ENCODE results near the gene LYL1. TPM values are rescaled to one million over a fixed set of nuclear protein-coding genes. Genes with fewer than 3 reads are reported as not detected.

The LYL1 gene
- total RNA-seq, 1 donor from 2014 or later: 4.0 TPM

DNA sequence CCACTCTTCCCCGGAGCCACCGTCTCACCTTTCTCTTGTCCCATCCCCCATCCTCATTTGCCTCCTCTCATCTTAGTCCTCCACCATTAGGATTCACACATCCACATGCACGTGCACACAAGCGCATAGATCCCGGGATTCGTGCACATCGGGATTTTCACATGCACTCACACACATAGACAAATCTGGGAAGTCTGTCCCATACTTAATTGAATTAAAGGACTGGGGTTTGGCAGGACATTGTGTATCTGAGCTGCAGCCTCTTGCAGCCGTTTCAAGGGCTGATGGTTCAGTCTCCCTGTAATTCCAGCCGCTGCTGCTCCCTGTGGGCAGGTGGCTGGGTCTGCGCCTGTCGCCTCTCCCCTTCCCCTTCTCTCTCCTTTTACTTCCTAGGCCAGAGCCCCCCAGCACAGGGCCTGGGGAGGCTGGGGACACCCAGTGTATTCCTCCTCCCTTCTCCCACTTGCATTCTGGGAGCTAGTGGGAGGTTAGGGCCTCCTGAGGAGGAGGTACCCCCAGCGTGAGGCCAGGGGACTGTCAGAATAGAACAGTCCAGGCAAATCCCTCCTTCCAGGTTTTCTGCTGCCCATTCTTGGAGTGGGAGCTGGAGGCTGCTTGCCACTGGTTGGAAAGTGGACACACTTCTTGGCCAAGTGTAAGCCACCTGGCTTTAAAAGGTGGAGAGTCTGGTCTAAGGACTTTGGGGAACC is 43.6 kb downstream of the LYL1 start:
- TF ChIP-seq, protein P1, sequence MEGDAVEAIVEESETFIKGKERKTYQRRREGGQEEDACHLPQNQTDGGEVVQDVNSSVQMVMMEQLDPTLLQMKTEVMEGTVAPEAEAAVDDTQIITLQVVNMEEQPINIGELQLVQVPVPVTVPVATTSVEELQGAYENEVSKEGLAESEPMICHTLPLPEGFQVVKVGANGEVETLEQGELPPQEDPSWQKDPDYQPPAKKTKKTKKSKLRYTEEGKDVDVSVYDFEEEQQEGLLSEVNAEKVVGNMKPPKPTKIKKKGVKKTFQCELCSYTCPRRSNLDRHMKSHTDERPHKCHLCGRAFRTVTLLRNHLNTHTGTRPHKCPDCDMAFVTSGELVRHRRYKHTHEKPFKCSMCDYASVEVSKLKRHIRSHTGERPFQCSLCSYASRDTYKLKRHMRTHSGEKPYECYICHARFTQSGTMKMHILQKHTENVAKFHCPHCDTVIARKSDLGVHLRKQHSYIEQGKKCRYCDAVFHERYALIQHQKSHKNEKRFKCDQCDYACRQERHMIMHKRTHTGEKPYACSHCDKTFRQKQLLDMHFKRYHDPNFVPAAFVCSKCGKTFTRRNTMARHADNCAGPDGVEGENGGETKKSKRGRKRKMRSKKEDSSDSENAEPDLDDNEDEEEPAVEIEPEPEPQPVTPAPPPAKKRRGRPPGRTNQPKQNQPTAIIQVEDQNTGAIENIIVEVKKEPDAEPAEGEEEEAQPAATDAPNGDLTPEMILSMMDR (conservative IDR thresholded peaks at IDR 0.05; ENCODE audit: low read depth, low read length): no peak
- no peak for DNase-seq (ENCODE audit: low read depth)
- no peak overlapping the region for H3K4me3 ChIP-seq (ENCODE audit: low read depth, low read length)

DNA sequence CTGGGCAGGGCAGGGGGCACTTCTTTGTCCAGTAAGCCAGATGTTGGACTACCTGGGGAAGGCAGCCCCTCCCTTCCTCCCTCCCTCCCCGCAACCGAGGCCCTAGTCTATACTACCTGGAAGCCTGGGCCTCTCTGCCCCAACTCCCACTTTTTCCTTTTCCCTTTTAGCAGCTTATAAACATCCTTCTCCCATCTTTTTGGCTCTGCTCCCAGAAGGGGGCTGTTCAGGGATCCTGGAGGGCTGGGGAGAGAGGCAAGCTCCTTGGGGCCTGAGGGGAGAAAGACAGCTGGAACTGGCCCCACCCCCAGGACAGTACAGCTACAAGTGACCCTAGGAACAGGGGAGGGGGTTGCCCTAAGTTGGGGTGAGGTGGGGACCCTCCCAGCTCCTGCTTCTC is 44.9 kb downstream of the LYL1 start:
- no peak overlapping the region for H3K4me3 ChIP-seq (ENCODE audit: low read depth, low read length)
- no peak for DNase-seq (ENCODE audit: low read depth)
- TF ChIP-seq, protein P1 (conservative IDR thresholded peaks at IDR 0.05; ENCODE audit: low read depth, low read length): no peak

DNA sequence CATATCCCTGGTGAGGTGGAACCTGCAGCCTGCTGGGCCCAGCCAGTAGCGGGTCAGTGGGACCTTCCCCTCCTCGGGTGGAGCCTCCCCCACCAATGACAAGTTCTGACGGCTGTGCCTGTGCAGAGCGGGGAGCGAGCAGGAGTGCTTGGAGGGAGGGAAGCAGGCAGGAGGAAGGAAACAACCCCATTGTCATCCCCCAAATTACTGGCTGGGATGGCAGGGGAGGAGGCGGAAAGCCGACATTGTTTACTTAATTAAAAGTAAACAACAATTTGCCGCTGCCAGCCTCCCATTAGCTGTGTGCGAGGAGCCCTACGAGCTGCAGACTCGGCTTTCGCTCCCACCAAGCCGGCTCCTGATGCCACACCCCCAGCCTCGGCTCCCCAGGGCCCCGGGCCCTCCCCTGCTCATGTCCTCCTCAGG is 45.5 kb downstream of the LYL1 start:
- TF ChIP-seq, protein P1 (conservative IDR thresholded peaks at IDR 0.05; ENCODE audit: low read depth, low read length): no peak
- DNase-seq (ENCODE audit: low read depth): no peak
- no peak overlapping the region for H3K4me3 ChIP-seq (ENCODE audit: low read depth, low read length)

DNA sequence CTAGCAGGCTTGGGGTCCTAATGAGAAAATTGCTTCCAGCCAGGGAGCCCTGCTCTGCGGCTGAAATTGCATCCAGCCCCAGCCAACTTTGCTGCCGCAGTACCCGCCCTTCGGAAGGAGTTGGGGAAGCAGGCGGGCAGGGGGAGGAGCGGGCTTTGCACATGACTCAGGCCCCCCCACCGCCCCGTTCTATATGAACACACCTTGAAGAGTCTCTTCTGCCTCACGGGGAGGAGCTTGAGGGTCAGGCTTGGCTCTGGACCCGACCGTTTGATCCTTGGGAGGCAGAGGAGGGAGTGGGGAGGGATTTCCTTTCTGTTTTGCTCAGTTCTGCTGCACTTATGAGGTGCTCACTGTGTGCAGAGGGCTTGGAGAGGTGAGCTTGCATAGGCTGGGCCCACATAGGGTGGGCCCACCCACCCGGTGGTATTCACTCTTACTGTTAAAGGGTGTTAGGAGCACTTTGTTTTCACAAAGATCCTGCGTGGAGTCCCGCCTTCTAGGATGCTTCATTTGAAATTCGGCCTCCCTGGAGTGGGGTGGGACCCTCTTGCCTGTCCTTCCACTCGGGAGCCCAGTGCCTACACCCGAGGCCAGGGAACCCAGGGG is 46.5 kb downstream of the LYL1 start:
- TF ChIP-seq, protein P1 (conservative IDR thresholded peaks at IDR 0.05; ENCODE audit: low read depth, low read length): no peak
- no peak for DNase-seq (ENCODE audit: low read depth)
- H3K4me3 ChIP-seq (ENCODE audit: low read depth, low read length): no peak overlapping the region

DNA sequence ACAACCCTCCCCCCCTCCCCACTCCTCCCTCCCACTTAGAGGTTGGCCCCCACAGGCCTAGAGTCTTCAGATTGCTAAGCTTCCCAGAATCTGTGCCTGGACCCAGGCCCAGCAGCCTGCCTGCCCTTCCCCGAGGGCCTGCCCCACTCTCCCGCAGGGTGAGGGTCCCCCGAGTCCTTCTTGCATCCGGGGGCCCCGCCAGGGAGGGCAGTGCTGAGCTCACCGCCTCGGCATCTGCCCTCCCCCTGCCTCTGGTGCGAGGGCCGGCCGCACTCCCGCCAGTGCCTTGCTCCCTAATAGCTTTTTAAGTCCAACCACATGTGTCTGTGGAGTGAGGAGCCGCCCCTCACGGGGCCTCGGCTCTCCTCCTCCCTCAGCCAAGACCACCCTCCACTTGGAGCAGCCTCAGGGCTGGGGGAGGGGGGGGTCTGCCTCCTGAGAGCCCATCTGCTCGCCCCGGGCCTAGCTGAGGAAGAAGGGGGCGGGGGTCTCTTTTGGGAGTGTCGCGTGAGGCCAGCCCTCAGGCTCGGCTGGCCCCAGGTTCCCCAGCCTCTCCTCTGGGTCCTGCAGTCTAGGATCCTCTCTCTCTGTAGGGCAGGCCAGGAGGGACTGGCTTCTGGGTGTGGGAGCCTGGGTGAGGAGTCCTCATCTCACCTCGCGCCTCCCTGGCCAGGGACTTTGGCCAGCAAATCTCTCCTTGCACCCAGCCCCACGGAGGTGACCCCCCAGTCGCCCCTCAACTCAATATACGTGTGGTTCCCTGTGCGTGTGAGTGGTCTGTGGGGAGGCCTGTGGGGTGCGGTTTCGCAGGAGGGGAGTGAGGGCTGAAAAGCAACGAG is 47.2 kb downstream of the LYL1 start:
- H3K4me3 ChIP-seq (ENCODE audit: low read depth, low read length): no peak overlapping the region
- TF ChIP-seq, protein P1 (conservative IDR thresholded peaks at IDR 0.05; ENCODE audit: low read depth, low read length): no peak
- no peak for DNase-seq (ENCODE audit: low read depth)

DNA sequence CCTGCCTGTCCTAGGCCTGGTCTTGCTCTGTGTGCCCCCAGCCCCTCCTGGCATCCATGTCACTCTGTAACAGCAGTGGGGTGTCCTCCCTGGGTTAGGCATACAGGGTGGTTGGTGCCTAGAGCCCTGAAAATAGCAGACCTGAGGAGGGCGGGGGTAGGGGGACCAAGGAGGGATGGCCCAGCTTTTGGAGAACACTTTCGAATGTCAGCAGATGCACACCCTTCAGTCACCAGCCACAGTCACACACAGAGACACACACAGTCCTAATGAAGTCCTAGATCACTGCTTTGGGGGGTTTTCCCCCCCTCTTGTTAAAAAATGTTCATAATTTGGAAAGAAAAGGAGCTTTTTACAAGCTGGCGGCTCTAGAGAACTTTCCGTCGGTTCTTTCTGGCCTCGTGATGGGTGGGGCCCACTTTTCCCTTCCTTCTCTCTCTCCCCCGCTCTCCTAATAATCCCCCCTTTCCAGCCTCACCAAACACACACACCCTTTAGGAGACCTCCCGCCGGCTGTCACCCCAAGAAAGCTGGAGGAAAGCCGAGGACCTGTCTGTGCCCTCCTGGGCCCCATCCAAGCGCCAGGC is 47.9 kb downstream of the LYL1 start:
- TF ChIP-seq, protein P1 (conservative IDR thresholded peaks at IDR 0.05; ENCODE audit: low read depth, low read length): no peak
- no peak overlapping the region for H3K4me3 ChIP-seq (ENCODE audit: low read depth, low read length)
- DNase-seq (ENCODE audit: low read depth): no peak
